ENCODE data around the gene GNG2.

DNA sequence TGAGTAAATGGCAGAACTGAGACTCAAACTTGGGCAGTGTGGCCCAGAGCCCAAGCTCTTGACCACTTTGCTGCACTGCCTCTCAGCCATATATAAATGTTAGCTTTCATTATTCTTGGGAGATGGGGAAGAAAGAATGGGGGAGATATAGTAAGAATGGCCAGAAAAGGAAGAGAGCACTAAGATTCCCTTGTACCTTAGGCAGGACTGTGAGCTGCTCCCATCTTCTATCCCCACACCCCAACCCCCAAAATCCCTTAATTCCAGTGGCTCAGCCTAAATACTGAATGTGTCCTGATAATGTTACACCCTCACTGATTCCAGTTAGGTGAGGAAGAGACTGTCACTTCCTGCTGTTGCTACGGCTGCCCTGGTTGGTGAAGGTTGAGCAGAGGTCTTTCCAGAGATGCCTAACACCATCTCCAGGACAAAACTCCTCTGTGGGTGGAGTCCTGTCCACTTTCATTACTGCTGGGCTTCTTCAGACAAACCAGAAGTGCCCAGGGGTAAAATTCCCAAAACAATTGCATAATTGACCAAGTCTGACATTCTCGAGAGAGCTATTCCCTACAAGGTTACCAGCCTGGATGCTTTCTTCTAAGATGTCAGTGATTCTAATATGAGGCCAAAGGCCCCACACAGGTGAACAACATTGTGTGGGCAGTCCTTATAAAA lies 51.8 kb downstream of the GNG2 start:
- TF ChIP-seq, protein P1, sequence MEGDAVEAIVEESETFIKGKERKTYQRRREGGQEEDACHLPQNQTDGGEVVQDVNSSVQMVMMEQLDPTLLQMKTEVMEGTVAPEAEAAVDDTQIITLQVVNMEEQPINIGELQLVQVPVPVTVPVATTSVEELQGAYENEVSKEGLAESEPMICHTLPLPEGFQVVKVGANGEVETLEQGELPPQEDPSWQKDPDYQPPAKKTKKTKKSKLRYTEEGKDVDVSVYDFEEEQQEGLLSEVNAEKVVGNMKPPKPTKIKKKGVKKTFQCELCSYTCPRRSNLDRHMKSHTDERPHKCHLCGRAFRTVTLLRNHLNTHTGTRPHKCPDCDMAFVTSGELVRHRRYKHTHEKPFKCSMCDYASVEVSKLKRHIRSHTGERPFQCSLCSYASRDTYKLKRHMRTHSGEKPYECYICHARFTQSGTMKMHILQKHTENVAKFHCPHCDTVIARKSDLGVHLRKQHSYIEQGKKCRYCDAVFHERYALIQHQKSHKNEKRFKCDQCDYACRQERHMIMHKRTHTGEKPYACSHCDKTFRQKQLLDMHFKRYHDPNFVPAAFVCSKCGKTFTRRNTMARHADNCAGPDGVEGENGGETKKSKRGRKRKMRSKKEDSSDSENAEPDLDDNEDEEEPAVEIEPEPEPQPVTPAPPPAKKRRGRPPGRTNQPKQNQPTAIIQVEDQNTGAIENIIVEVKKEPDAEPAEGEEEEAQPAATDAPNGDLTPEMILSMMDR (IDR thresholded peaks at IDR 0.05; ENCODE audit: low read length): no peak
- TF ChIP-seq EZH2phosphoT487 (IDR thresholded peaks at IDR 0.05; ENCODE audit: low read length): no peak
- no peak for TF ChIP-seq EZH2 (optimal IDR thresholded peaks at IDR 0.05; ENCODE audit: low read depth, low read length)

All from MM.1S (cell line).